ENCODE data around the gene CAPZB. TPM values are rescaled to one million over a fixed set of nuclear protein-coding genes. Genes with fewer than 3 reads are reported as not detected.

Gene CAPZB
- total RNA-seq, 3 donors from 2014 or later: 112 to 114 (median 113) TPM

- peaks cover 7 to 27% of the 10 kb centered on the region in 2 donors for H3K4me1 ChIP-seq
- no peaks in the 10 kb centered on the region for H3K9me3 ChIP-seq
- TF ChIP-seq POLR2A (IDR thresholded peaks at IDR 0.05): no peak
- TF ChIP-seq, protein P1, sequence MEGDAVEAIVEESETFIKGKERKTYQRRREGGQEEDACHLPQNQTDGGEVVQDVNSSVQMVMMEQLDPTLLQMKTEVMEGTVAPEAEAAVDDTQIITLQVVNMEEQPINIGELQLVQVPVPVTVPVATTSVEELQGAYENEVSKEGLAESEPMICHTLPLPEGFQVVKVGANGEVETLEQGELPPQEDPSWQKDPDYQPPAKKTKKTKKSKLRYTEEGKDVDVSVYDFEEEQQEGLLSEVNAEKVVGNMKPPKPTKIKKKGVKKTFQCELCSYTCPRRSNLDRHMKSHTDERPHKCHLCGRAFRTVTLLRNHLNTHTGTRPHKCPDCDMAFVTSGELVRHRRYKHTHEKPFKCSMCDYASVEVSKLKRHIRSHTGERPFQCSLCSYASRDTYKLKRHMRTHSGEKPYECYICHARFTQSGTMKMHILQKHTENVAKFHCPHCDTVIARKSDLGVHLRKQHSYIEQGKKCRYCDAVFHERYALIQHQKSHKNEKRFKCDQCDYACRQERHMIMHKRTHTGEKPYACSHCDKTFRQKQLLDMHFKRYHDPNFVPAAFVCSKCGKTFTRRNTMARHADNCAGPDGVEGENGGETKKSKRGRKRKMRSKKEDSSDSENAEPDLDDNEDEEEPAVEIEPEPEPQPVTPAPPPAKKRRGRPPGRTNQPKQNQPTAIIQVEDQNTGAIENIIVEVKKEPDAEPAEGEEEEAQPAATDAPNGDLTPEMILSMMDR (IDR thresholded peaks at IDR 0.05): no peak
- TF ChIP-seq POLR2AphosphoS5 (IDR thresholded peaks at IDR 0.05): no peak
- intact Hi-C loops (cut with DNase I; ENCODE audit: low total_unique reads): no loop called here
- no peaks in the 10 kb centered on the region for H3K27me3 ChIP-seq
- no peak overlapping the region for H3K4me3 ChIP-seq
- H3K36me3 ChIP-seq: no peaks in the 10 kb centered on the region
- H3K27ac ChIP-seq: peak overlapping the region in 1 of 2 donors; percentile 48
- DNase-seq (ENCODE audit: low spot score in 2 of 2): no peak
Observed at GRCh38 chr1:19387045-19387467, 98.3 kb downstream of the CAPZB start.

DNA sequence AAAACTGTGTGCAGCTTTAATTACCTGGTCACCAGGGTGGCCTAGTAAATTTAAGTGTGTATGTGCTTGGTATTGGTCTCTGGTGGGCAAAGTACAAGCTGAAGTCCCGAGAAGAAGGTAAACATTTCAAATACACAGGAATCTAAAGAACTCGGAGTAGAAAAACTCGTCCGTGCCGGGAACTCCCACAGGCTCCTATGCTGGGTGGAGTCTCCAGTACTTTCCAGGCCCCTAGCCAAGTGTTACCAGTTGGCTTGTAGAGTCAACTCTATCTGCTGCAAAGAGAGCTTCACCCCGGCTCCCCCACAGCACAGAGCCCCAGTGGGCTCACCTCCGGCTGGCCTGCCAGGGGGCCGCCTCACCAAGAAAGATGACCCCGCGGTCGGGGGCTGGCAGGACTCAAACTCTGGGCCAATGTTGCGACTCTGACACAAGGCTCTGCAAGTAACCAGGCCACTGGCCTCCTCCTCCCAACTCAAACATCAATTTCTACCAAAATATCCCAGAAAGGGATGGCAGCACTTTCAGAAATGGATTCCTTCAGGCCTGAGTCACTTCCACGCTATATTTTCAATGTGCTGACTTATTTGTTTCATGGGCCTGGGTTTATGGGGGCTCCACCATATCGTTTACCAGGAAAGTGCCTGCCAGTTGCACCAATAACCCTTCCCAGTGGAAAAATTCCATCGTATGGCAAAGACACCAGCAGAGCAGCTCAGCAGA, 99.3 kb downstream of the CAPZB start:
- Histone ChIP-seq H3K9me3 (no peaks in the 10 kb centered on the region), H3K4me3 (peak overlapping the region in 1 of 3 donors; percentile 24), H3K4me1 (peaks cover 3 to 22% of the 10 kb centered on the region in 2 donors), H3K36me3 (no peaks in the 10 kb centered on the region), H3K27ac (peak overlapping the region; percentile 59 to 62), H3K27me3 (no peaks in the 10 kb centered on the region)
- TF ChIP-seq POLR2A (IDR thresholded peaks at IDR 0.05) (no peak), POLR2AphosphoS5 (IDR thresholded peaks at IDR 0.05) (no peak)
- TF ChIP-seq, protein P1 (IDR thresholded peaks at IDR 0.05): no peak
- DNase-seq (ENCODE audit: low spot score in 2 of 2): peak in 1 of 2 donors; percentile 69
- intact Hi-C loops (cut with DNase I; ENCODE audit: low total_unique reads): loop anchor here (2.0 kb wide), 1 partner anchor 39 kb away; no protein-coding TSS in a partner anchor

DNA sequence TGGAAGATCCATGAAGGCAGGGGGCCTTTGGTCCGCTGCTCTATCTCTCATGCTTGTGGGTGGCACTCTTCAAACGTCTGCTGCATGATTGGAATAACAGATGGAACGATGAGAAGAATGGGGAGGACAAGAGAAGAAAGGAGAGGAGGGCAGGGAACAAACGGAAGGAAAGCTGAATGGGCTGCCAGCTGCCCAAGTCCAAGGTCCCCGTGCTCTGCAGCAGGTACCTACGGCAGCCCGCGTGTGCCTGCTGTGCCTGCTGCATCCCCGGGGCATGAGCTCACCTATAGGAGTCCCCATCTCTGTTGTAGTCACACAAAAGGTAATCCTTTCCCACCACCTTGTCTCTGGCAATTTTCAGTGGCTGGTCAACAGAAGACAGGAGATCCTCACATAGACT, 100.1 kb downstream of the CAPZB start:
- DNase-seq (ENCODE audit: low spot score in 2 of 2): no peak
- H3K27me3 ChIP-seq: no peaks in the 10 kb centered on the region
- H3K27ac ChIP-seq: peak overlapping the region; percentile 59 to 62
- H3K9me3 ChIP-seq: no peaks in the 10 kb centered on the region
- intact Hi-C loops (cut with DNase I; ENCODE audit: low total_unique reads): loop anchor here (2.0 kb wide), 1 partner anchor 40 kb away; no protein-coding TSS in a partner anchor
- TF ChIP-seq POLR2A (IDR thresholded peaks at IDR 0.05): no peak
- TF ChIP-seq POLR2AphosphoS5 (IDR thresholded peaks at IDR 0.05): no peak
- TF ChIP-seq, protein P1 (IDR thresholded peaks at IDR 0.05): no peak
- H3K36me3 ChIP-seq: no peaks in the 10 kb centered on the region
- H3K4me1 ChIP-seq: peaks cover 3 to 22% of the 10 kb centered on the region in 2 donors
- H3K4me3 ChIP-seq: no peak overlapping the region

- H3K36me3 ChIP-seq: no peaks in the 10 kb centered on the region
- H3K9me3 ChIP-seq: no peaks in the 10 kb centered on the region
- peak overlapping the region in 1 of 2 donors; percentile 17 for H3K27ac ChIP-seq
- no peak for DNase-seq (ENCODE audit: low spot score in 2 of 2)
- TF ChIP-seq, protein P1 (IDR thresholded peaks at IDR 0.05): no peak
- TF ChIP-seq POLR2A (IDR thresholded peaks at IDR 0.05) (no peak), POLR2AphosphoS5 (IDR thresholded peaks at IDR 0.05) (no peak)
- H3K4me1 ChIP-seq: peaks cover 3 to 22% of the 10 kb centered on the region in 2 donors
- H3K4me3 ChIP-seq: no peak overlapping the region
- intact Hi-C loops (cut with DNase I; ENCODE audit: low total_unique reads): loop anchor here (2.0 kb wide), 1 partner anchor 40 kb away; no protein-coding TSS in a partner anchor
- H3K27me3 ChIP-seq: no peaks in the 10 kb centered on the region
Observed at GRCh38 chr1:19384772-19385187, 100.6 kb downstream of the CAPZB start.

GRCh38 chr1:19384113-19384512, 101.2 kb downstream of the CAPZB start:
- TF ChIP-seq POLR2AphosphoS5 (IDR thresholded peaks at IDR 0.05) (no peak), POLR2A (IDR thresholded peaks at IDR 0.05) (no peak)
- TF ChIP-seq, protein P1 (IDR thresholded peaks at IDR 0.05): no peak
- Histone ChIP-seq H3K9me3 (no peaks in the 10 kb centered on the region), H3K36me3 (no peaks in the 10 kb centered on the region), H3K4me3 (no peak overlapping the region), H3K4me1 (peaks cover 3 to 22% of the 10 kb centered on the region in 2 donors), H3K27ac (peak overlapping the region in 1 of 2 donors; percentile 17), H3K27me3 (no peaks in the 10 kb centered on the region)
- intact Hi-C loops (cut with DNase I; ENCODE audit: low total_unique reads): loop anchor here (2.0 kb wide), 1 partner anchor 41 kb away; no protein-coding TSS in a partner anchor
- no peak for DNase-seq (ENCODE audit: low spot score in 2 of 2)

Measured in breast epithelium (tissue), 4 donors.